Testis (tissue), 2 donors: ENCODE data around the gene CHMP1A.

ENCODE experiments used
- CTCF ChIP-seq, 3 experiments: fragments of 450-650 bp in 2 of 3; fragments of 200-600 bp in 1 of 3; sonication (generic) in 1 of 3; IDR thresholded peaks; one replicate each; pipeline ENCODE4 v1.5.1; 2016 to 2019; ENCODE audit warnings: antibody characterized with exemption in 3 of 3, mild to moderate bottlenecking in 2 of 3, moderate library complexity in 1 of 3
- POLR2A ChIP-seq: fragments of 450-650 bp; IDR thresholded peaks from one replicate; pipeline ENCODE4 v1.6.1; 2017; ENCODE audit warnings: antibody characterized with exemption, mild to moderate bottlenecking, moderate library complexity

GRCh38 chr16:89689142-89689541 lies 31.6 kb upstream of the CHMP1A start:
- TF ChIP-seq CTCF (IDR thresholded peaks at IDR 0.05) = no peak
- no peak for TF ChIP-seq POLR2A
